ENCODE results near the gene PMF1. TPM values are rescaled to one million over a fixed set of nuclear protein-coding genes. Genes with fewer than 3 reads are reported as not detected.

PMF1 gene
- total RNA-seq, 2 donors from 2014 or later, result 26.4 to 33.2 TPM

DNA sequence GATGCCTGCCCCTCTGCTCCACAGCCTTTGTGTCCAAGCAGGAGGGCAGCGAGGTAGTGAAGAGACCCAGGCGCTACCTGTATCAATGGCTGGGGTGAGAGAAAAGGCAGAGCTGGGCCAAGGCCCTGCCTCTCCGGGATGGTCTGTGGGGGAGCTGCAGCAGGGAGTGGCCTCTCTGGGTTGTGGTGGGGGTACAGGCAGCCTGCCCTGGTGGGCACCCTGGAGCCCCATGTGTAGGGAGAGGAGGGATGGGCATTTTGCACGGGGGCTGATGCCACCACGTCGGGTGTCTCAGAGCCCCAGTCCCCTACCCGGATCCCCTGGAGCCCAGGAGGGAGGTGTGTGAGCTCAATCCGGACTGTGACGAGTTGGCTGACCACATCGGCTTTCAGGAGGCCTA lies 29.9 kb downstream of the PMF1 start:
- TF ChIP-seq CTCF (IDR thresholded peaks at IDR 0.05), result no peak
- no peak for ATAC-seq (ENCODE audit: insufficient number of reproducible peaks, low FRiP score, low read depth)

DNA sequence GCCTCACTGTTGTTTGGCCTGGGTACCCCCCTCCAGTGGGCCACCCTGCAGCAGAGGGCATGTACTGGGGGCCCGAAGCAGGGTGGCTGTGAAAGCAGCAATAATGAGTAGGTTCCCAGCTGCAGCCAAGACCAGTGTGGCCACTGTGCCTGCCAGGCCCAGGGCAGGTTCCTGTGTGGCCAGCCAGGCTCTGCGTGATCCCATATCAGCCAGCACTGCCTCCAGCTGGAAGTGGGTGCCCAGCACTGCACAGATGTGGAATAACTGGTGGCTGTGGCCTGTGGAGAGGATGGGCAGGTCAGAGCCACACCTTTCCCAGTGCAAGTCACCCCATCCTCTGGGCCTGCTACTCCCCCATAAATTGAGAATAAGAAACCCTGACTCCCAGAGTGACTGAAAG lies 31.3 kb downstream of the PMF1 start:
- Histone ChIP-seq H3K36me3 (peaks cover 13% of the 10 kb centered on the region), H3K27me3 (replicated peaks; ENCODE audit: insufficient read depth) (no peaks in the 10 kb centered on the region), H3K9me3 (no peaks in the 10 kb centered on the region), H3K27ac (no peak overlapping the region), H3K4me1 (ENCODE audit: control insufficient read depth in 1 of 2, low read depth in 2 of 2) (peaks cover 0 to 28% of the 10 kb centered on the region in 2 donors), H3K4me3 (no peak overlapping the region)
- no peak for TF ChIP-seq CTCF (IDR thresholded peaks at IDR 0.05)
- DNase-seq (ENCODE audit: low spot score) (no peak), ATAC-seq (ENCODE audit: insufficient number of reproducible peaks, low FRiP score, low read depth) (no peak)

More for the DNA sequence above, 29.9 kb downstream of the PMF1 start:
- Histone ChIP-seq H3K4me1 (ENCODE audit: control insufficient read depth in 1 of 2, low read depth in 2 of 2) (peaks cover 0 to 23% of the 10 kb centered on the region in 2 donors), H3K27ac (no peak overlapping the region), H3K9me3 (no peaks in the 10 kb centered on the region), H3K36me3 (peaks cover 25% of the 10 kb centered on the region), H3K27me3 (replicated peaks; ENCODE audit: insufficient read depth) (no peaks in the 10 kb centered on the region), H3K4me3 (no peak overlapping the region)
- DNase-seq (ENCODE audit: low spot score), result no peak

- ATAC-seq (ENCODE audit: insufficient number of reproducible peaks, low FRiP score, low read depth) (no peak), DNase-seq (ENCODE audit: low spot score) (no peak)
- Histone ChIP-seq H3K27me3 (replicated peaks; ENCODE audit: insufficient read depth) (no peaks in the 10 kb centered on the region), H3K4me3 (no peak overlapping the region), H3K4me1 (ENCODE audit: control insufficient read depth in 1 of 2, low read depth in 2 of 2) (peaks cover 0 to 28% of the 10 kb centered on the region in 2 donors), H3K9me3 (no peaks in the 10 kb centered on the region), H3K36me3 (peaks cover 11% of the 10 kb centered on the region), H3K27ac (no peak overlapping the region)
- no peak for TF ChIP-seq CTCF (IDR thresholded peaks at IDR 0.05)
Measured at GRCh38 chr1:156244712-156245111, 31.9 kb downstream of the PMF1 start.

DNA sequence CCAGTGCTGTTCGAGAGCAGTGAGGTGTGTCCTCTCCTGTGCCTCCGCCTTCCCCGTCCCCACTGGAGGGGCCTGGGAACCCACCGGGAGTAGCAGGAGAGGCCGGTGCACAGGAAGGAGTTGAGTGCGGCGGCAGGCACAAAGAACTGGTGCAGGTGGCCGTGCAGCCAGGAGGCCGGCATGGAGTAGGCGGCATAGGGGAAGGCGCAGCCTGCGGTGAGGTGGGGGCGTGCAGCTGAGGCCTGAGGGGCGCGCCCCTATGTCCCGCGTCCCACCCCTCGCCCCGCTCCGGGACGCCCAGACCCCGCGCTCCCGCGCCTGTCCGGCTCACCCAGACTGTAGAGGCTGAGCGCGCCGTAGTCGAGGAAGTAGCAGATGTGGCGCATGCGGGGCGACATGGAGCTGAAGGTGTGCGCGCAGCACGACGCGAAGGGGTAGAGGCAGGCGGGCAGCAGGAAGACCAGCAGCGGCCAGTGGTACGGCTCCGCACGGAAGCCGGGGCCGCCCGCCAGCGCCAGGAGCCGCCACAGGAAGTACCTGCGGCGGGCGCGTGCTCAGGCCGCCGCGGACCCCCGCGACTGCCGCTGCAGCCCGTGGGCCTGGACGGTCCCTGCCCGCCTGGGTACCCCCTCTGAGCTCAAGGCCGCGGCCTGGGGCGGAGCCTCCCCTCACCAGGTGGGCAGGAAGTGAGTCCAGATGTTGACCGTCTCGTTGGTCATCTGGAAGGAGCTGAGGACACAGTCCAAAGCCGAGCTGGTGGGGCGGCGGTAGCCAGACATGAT lies 32.8 kb downstream of the PMF1 start:
- peak overlapping the region; percentile 50 for H3K4me3 ChIP-seq
- peaks cover 14% of the 10 kb centered on the region for H3K36me3 ChIP-seq
- no peaks in the 10 kb centered on the region for H3K9me3 ChIP-seq
- no peak for TF ChIP-seq CTCF (IDR thresholded peaks at IDR 0.05)
- H3K27me3 ChIP-seq (replicated peaks; ENCODE audit: insufficient read depth), result no peaks in the 10 kb centered on the region
- DNase-seq (ENCODE audit: low spot score), result no peak
- H3K4me1 ChIP-seq (ENCODE audit: control insufficient read depth in 1 of 2, low read depth in 2 of 2), result peaks cover 0 to 28% of the 10 kb centered on the region in 2 donors
- no peak overlapping the region for H3K27ac ChIP-seq
- no peak for ATAC-seq (ENCODE audit: insufficient number of reproducible peaks, low FRiP score, low read depth)

DNA sequence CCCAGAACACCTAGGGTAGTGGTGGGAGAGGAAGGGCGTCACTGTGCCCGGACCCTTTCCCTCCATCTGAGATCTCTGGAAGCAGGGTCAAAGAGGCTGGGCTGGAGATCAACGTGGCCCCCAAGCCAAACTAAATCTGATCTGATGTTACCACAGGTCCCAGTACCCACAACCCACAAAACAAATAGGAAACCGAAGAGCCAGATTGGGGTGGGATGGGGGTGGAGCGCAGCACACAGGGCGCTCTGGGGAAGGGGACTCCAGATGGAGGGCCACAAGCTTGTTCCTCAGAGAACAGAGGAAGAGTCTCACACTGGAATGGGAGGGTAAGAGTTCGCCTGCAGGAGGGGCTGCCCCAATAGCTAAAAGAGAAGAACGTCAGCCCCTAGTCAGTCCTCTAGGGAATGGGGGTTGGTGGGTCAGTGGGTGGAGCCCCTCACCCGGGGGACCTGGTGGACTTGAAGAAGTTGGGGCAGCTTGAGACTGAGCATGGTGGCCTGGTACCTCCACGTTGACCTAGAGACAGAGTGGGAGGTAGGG lies 33.5 kb downstream of the PMF1 start:
- Histone ChIP-seq H3K27ac (no peak overlapping the region), H3K9me3 (no peaks in the 10 kb centered on the region), H3K4me1 (ENCODE audit: control insufficient read depth in 1 of 2, low read depth in 2 of 2) (peaks cover 0 to 28% of the 10 kb centered on the region in 2 donors), H3K4me3 (peak overlapping the region; percentile 50), H3K36me3 (peaks cover 21% of the 10 kb centered on the region), H3K27me3 (replicated peaks; ENCODE audit: insufficient read depth) (no peaks in the 10 kb centered on the region)
- no peak for DNase-seq (ENCODE audit: low spot score)
- no peak for ATAC-seq (ENCODE audit: insufficient number of reproducible peaks, low FRiP score, low read depth)
- TF ChIP-seq CTCF (IDR thresholded peaks at IDR 0.05), result no peak

Data from thoracic aorta (tissue), 2 donors.